Activated naive CD4-positive, alpha-beta T cell (primary cell): Measurements from ENCODE around the gene SOHLH1.

ENCODE experiments used
- DNase-seq, 4 experiments: peaks; one replicate each; lab custom pipeline; 2025; lab: John Stamatoyannopoulos, UW

Gene SOHLH1, protein sequence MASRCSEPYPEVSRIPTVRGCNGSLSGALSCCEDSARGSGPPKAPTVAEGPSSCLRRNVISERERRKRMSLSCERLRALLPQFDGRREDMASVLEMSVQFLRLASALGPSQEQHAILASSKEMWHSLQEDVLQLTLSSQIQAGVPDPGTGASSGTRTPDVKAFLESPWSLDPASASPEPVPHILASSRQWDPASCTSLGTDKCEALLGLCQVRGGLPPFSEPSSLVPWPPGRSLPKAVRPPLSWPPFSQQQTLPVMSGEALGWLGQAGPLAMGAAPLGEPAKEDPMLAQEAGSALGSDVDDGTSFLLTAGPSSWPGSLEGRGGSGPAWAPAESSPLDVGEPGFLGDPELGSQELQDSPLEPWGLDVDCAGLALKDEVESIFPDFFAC

DNA sequence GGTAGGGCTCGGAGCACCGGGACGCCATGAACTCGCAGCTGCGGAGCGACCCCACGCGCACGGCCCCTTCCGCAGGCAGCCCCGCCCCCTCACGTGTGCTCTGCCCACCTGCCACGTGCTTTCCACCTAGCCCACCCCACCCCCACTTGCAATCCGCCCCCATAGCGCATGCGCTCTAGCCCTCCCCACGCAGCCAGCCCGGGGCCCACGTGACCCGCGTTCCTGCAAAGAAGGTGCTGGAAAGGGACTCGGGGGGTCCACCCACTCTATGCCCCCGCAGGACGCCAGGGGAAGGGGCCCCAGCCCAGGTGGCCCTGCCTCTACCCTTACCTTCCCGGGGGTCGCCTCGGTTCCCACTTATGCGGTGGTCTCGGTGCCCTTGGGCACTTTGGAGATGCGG lies at the start of gene SOHLH1:
Gene SOHLH1, minus strand, starts transcription at position 42 of the 400 bp plus-strand sequence. Its CDS starts 14 bp downstream, at position 28.
- DNase-seq: no peak

DNA sequence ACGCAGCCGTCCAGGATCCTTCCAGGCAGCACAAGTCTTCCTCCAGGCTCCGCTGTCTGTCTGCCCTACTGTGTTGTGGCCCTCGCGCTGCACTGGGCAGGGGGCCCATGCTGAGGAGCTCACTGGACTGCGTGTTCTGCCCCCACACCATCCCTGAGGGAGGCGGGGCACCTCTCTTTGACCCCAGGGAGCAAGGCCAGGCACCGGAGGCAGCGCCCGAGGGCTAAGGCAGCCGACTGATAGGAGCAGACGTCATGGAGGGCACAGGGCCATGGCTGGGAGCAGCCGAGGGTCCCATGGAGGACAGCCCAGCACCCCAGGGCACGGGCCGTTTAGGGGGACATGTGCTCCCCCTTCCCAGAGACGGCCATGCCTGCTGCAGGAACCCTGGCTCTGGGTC lies 49.4 kb upstream of the SOHLH1 start:
- DNase-seq: no peak

DNA sequence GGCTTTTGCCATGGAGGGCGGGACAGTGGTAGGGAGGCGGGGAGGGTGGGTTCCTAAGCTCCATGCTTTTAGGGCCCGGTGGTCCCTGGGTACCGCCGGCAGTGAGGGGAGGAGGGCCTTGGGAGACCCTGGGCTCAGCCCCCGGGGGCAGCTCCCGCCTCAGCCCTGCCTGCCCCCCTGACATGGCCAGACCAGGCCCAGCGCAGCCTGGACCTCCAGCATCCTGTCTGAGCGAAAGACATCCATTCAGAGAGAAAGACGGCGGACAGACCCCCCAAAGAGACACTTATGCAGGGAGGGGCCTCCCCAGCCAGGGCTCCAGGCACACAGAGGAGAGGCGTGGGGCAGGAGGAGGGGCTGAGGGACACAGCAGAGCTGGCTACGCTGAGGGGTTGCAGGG lies 48.0 kb upstream of the SOHLH1 start:
- no peak for DNase-seq

DNA sequence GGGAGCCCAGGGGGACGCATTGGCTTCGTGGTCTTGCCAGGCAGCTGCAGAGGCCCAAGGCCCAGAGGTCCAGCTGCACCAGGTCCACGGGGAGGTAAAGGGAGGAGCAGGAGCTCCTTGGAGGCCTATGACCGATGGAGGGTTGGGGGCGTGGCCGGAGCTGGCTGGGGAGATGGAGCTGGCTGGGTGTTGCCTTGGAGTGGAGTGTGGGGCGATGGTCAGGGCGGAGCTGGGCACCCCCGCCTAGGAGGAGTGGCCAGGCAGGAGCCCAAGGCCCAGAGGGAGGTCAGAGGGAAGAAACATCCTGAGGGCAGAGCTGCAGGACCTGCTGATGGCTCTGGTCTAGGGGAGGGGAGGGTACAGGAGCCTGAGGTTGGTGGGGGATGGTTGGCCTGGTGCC lies 47.3 kb upstream of the SOHLH1 start:
- DNase-seq: no peak

DNA sequence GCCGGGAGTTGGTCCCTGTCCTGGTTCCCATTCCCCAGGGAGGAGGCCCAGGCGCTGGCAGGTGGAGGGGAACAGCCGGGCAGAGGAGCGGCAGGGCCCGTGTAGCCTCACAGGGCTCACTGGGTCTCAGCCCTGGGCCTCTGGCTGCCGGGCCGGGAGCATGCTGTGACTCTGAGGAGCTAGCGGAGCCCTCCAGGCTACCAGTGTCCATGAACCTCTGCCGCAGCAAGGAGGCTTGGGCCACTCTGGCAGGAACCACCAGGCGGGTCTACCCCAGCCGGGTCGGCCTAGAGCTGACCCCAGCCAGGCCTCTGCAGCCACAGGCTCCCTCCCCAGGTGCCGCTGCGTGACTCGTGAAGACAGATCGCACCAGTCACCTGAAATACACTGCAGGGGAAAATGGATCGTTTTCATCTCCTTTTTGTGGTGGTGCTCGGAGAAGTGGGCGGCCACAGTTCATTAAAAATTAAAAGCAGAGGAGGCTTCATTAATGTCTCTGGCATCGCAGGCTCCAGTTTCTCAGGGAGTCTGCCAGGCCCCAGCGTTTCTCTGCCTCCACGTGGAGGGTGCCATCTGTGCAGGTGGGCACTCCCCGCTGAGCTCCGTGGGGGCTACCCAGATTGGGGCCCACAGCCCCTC lies 46.5 kb upstream of the SOHLH1 start:
- DNase-seq: no peak

DNA sequence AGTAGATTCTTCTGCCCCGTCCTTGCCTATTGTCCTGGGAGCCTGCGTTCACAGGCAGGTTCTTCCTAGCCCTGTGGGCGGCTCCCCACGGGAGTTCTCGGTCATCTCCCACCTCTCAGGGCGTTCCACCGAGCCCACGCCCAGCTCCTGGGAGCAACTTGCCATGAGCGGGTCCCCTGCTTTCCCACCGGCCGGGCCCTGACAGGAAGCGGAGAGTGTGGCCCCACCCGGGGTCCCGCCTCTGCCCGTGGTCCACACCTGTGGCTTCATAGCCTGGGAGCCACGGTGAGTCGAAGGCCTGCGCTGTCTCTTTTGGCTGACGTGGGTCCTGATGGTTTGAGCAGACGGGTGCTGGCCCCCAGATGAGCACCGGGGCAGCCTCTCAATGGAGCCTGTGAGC lies 45.9 kb upstream of the SOHLH1 start:
- no peak for DNase-seq

DNA sequence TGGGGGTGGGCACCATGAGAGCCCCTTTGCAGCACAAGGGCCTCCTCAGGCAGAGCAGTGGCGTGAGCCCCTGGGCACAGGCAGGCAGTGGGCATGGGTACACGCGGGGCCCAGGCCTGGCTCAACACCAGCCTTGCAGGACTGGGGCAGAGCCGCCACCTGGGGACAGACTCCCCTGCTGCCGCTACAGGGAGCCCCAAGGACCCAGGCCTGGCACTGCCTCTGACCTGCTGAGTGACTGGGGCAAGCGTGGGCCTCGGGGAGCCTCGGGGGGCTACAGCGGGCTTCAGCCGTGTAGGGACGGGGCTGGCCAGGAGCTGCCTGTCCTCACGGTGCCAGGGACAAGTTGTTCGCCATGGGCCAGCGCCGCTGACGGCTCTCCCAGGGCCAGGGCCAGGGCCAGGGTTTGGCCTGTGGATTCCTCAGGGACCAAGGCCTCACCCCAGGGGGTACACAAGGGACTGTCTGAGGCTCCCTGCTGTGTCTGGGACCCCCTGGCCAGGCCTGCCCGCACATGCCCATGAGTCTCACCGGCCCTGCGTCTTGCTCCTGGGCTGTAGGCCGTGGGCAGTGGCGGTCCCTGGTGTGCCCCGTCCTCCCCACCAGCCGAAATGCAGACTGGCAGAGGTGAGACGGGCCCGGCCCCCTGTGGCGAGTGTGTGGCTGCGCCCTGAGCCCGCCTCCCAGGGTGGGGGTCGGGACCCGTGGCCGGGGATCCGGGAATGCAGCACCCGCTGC lies 45.2 kb upstream of the SOHLH1 start:
- DNase-seq: no peak

DNA sequence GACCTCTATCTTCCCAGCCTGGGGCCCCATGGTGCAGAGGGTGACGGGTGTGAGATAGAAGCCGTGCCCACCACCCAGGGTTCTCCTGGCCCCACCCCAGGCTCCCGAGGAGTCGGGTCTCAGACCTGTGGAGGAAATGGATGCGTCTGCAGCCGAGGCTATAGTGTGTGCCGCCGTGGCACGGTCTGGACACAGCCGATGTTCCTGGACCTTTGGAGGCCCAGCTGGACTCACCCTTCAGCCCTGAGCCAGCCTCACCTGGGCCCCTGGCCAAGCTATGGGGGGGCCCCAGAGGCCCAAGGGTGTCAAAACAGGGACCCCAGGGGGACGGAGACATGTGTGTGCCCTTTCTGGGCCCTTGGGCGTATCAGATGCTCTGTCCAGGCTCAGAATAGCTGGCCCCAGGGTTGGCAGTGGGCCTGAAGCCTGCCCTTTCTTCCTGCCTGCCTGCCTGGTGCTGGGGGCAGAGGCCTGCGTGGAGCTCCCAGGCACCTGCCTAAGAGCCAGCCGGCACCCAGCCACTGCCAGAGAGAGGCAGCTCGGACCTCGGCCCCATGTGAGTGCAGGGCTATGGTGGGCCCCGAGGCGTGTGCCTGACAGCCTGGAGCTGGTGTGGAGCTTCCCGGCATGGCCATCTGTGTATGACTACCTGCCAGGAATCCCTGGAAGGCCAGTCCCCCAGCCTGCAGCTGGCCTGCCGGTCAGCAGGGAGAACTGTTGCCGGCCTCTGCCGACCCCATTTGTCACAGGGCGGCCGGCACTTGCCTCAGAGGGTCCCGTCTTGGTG lies 44.5 kb upstream of the SOHLH1 start:
- DNase-seq: no peak

DNA sequence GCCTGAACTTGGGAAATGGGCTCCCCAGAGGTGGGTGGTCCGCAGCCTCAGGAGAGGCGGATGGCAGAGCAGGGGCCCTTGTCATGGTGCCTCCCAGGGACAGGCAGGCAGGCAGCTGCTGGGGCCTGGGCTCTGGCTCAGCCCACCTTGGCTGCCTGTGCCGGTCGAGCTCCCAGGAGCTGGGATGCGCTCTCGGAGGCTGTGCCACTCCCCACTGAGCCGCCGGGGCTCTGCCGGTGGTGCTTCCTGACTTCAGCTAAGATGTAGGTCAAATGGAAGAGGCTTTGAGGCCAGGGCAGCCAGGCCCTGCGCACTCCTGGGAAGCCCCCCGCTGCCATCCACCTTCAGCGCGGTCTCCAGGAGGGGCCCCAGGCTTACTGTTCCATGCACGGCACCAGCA lies 43.7 kb upstream of the SOHLH1 start:
- DNase-seq: no peak

DNA sequence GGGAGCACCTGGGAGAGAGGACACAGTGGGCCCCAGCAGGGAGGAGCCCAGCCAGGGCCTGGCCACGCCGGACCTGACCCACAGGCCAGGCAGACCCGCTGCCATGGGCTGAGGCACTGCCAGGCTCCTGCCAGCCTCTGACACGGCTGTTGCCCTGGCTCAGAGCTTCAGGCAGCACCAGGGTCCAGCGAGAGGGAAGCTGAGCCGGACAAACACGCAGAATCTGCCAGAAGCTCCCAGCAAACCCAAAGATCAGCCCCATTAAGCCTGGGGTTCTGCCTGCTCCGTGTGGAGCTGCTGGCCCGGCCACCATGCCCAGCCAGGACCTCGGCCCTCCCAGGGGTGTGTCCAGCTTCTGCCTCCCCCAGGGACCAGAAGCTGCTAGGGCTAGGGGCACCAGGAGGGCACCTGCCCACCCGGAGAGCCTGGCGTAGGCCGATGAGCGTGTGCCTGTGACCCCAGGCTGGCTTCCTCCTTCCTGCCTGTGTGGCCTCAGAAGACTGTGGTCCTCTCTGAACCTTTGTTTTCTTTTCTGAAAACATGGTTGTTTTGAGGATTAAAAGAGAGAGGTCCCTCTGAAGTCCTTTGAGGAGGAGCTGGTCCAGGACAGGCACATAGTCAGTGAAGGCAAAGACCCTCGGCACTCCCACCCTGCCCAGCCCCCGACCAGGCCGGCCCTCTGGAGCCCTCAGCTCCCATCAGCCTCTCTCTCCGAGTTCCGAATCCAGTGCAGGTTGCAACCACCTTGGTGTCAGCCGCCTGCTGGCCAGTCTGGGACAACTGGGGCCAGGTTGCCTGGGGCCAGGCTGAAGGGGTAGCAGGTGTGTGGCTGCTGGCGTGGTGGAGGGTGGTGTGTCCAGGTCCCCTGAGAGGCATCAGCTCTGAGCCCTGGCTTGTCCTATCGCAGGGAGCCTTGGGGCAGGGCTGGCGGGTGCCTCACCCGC lies 42.3 kb upstream of the SOHLH1 start:
- no peak for DNase-seq

DNA sequence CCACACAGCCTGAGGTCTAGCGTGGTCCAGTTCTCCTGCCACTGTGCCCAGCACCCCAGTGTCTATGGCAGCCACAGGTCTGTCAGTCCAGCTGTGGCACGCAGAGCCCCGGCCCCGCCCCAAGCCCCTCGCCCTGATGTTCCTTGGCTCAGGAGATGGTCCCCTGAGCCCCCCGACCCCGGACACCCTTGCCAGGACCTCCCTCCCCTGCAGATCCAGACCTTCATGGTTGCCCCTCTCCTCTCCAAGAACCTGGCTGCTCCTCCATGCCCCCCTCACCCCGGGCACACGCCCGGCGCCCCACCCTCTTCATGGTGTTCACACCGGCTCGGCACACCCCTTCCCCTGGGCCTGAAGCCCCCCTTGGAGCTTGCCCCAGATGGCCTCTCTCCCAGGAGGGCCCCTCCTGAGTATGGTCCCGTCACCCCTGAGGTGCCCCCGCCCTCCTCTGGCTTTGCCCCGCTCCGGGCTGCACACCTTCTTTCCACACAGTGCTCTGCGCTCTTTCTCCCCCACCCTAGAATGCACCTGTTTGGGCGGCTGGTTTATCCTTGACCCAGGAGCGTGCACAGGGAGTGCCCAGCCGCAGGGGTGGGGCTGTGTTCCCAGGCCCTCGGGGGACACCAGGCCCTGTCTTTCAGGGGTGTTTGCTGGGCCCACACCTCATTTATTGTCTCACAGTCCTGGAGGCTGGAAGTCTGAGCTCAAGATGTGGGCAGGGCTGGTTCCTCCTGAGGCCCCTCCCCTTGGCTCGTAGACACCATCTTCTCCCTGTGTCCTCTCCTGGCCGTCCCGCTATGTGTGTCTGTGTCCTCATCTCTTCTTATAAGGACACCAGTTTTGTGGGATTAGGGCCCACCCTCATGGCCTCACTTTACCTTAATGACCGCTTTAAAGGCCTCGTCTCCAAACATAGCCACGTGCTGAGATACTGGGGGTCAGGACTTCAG lies 40.3 kb upstream of the SOHLH1 start:
- DNase-seq: no peak

DNA sequence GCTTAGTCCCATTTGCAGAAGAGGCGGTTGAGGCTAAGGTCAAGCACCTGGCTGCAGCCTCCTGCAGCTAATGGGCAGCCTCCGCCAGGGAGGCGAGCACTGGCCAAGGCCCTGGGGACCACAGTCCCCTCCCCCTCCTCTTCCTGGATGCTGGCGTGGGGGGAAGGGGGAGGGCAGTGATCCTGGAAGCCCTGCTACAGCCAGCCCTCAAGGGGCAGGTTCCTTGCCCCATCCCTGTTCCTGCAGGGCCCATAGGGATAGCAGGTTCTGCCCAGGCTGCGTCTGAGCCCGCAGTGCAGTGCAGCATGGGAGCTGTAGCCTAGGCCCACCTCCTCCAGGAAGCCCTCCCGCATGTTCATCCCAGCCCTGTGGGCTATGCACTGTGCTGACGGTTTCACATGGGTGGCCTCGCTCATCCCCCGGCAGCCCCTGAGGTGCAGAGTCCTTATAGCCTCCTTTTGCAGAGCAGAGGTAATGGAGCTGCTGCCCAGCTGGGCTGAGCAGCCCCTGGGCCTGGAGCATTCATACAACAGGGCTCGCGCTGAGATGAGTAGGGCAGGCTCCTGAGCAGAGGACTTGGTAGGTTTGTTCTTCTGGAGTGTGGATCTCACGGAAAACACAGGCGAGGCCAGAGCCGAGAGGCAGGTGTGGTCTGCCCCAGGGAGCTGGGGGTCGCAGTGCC lies 38.7 kb upstream of the SOHLH1 start:
- no peak for DNase-seq

DNA sequence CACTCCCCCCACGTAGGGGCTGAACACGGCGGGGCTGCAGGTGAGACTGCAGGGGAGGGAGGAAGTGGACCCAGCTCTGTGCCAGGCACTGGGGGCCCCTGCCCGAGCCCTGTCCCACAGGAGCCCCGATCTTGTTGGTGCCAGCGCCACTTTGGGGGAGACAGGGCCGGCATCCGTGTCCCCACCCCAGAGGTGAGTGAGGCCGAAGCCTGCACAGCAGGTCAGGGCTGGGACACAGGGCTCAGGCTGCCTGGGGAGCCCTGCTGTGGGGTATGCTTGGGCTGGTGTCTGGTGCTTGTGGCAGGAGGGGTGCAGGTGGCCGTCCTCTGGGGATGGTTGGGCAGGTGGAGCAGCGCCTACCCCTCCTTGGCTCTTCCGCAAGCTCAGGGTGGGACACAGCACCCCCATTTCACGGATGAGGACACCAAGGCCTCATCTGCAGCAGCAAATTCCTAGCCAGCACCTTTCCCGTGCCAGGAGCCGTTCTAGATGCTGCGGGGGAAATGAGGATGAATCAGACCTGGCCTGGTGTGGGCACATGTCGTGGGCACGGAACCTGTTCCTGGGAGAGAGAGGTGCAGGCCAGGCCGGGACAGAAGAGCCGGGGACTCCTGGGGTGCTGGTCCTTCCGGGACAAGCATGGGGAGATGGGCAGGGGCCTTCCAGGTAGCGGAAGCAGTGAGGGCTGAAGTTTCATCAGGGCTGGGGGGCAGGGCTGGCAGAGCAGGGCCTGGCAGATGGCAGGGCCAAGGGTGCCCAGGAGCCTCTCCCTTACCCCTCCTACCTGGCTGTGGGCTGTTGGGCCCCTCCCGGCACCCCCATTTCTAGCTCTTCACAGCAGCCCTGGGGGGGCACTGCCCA lies 37.9 kb upstream of the SOHLH1 start:
- no peak for DNase-seq

DNA sequence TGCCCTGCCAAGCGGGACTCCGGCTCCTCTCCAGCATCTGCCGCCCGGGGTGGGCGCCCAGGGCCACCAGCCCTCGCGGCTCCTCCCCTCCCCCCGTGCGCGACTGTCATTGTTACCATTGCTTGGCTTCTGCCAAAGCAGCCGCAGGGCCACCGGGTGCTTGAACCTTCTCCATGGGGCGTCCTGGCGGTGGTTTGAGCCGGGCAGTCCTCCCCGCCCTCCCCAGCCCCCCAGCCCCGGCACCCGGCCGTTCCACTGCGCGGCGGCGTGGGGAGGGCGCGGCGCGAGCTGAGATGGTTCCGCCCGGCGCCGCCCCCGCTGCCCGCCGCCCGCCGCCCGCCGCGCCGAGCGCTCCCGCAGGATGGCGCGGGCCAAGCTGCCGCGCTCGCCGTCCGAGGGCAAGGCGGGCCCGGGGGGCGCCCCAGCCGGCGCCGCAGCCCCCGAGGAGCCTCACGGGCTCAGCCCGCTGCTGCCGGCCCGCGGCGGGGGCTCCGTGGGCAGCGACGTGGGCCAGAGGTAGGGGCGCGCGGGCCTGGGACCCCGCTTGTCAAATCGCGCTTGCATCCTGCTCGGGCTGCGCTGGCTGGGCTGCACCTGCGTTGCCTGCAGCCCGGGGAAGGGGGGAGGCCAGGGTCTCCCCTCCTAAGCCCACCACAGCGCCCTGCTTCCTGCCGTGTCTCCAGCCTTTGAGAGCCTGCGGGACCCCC lies 37.1 kb upstream of the SOHLH1 start:
- no peak for DNase-seq

DNA sequence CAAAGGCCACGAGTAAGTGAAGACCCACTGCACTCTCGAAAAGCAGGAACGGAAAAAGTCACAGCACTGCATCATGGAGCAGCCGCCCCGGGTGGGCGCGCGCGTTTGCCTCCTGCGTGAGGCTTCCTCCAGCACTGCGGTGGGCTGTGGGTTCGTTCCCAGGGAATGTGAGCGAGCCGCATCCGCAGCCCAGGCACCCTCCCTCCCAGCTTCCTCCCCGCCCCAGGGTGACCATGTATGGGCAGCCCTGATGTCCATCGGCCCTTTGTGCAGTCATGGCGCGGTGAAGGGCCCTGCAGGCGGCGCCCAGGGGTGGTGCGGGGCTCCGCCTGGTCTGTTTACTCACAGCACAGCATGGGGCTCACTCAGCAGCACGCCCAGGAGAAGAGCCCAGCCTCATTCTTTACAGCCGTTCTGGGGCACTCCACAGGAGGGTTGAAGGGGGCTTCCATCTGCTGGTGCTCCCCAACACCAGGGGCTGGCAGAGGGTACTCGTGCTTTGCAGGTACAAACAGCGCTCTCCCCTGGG lies 35.4 kb upstream of the SOHLH1 start:
- no peak for DNase-seq

DNA sequence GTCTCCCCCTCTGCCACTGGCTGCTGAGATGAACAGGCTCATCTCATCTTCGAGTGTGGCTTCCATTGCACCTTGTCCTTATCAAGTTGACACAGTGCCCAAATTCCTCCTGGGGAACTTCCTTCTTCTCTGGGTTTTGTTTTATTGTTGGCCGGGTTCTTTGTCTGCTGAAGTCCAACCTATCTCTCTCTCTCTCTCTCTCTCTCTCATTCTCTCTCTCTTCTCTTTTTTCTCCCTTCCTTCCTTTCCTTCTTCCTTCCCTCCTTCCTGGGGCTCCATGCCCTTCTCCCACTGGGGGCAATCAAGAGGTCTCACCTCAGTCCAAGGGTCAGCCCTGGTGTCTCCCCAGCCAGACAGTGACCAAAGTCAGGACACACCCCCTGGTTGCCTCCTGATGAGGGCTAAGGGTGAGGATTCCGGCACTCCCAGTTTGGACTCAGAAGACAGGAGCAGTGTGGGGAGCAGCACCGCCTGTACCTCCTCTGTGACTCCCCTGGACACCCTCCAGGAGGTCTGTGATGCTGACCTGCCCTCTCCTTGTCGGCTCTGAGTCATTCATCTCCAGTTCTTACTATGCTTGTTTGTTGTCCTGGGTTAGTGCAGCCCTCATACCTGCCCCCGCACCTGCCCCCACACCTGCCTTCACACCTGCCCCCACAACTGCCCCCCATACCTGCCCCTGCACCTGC lies 33.4 kb upstream of the SOHLH1 start:
- no peak for DNase-seq

DNA sequence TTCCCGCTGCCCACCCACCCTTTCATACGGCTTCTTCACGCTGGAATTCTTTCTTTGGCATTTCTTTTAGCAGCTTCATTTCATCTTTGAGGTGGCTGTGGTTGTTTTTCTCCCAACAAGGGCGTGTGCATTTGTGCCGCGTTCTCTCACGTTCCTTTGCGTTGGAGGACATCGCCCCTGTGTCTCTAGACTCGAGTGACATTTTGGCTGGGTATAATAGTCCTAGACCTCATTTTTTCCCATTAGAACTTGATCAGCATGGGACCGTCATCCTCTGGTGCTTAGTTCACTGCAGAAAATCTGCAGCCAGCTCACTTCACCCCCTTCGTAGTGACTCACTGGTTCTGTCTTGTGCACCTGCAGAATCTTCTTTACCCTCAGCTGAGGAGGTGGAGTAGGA lies 32.2 kb upstream of the SOHLH1 start:
- DNase-seq: no peak
